ENCODE measurements around the gene OSCP1. TPM values are rescaled to one million over a fixed set of nuclear protein-coding genes. Genes with fewer than 3 reads are reported as not detected.

OSCP1 gene
- total RNA-seq, 2 donors from 2014 or later, result 2.8 to 3.7 TPM

DNA sequence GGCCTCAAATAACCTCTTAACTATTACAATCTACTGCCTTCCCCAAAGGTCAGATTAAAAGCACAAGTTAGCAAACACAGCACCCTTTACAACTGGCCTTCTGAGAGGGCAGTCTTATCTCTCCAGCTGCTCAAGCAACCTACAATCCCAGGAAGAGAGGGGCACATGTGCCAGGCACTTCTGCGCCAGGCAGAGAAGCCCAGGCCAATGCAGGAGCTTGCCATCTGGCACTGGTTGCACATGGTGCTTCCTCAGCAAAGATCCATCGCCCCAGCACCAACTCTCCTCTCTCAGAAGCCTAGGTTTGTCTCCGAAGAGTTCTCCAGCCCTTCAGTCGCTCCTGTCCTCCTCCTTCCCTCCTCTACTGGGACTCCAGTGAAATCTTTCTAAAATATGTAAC is 67.0 kb downstream of the OSCP1 start:
- no peaks in the 10 kb centered on the region for H3K27me3 ChIP-seq
- H3K9ac ChIP-seq (ENCODE audit: low read depth in 2 of 2, low read length in 2 of 2), result peak overlapping the region in 1 of 2 donors; percentile 41
- H3K4me1 ChIP-seq, result peaks cover 4% of the 10 kb centered on the region
- TF ChIP-seq, protein P1, sequence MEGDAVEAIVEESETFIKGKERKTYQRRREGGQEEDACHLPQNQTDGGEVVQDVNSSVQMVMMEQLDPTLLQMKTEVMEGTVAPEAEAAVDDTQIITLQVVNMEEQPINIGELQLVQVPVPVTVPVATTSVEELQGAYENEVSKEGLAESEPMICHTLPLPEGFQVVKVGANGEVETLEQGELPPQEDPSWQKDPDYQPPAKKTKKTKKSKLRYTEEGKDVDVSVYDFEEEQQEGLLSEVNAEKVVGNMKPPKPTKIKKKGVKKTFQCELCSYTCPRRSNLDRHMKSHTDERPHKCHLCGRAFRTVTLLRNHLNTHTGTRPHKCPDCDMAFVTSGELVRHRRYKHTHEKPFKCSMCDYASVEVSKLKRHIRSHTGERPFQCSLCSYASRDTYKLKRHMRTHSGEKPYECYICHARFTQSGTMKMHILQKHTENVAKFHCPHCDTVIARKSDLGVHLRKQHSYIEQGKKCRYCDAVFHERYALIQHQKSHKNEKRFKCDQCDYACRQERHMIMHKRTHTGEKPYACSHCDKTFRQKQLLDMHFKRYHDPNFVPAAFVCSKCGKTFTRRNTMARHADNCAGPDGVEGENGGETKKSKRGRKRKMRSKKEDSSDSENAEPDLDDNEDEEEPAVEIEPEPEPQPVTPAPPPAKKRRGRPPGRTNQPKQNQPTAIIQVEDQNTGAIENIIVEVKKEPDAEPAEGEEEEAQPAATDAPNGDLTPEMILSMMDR (IDR thresholded peaks at IDR 0.05), result no peak
- no peak overlapping the region for H3K27ac ChIP-seq
- no peaks in the 10 kb centered on the region for H3K9me3 ChIP-seq
- H3K4me3 ChIP-seq, result no peak overlapping the region
- intact Hi-C loops (cut with DNase I), result no loop called here
- H3K36me3 ChIP-seq, result no peaks in the 10 kb centered on the region
- no peak for DNase-seq

DNA sequence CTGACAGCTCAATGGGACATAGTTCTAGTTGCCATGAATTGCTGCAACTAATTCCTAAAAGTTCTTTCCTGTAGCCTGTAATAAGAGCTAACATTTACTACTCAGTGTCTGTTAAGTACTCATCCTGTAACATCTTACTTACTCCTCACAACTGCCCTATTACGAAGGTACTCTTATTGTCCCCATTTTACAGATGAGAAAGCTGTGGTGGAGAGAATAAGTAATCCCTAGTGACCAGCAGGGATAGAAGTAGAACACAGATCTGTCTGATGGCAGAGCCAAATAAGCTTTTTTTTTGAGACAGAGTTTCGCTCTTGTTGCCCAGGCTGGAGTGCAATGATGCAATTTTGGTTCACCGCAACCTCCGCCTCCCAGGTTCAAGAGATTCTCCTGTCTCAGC is 67.6 kb downstream of the OSCP1 start:
- peaks cover 4% of the 10 kb centered on the region for H3K4me1 ChIP-seq
- H3K9me3 ChIP-seq, result no peaks in the 10 kb centered on the region

DNA sequence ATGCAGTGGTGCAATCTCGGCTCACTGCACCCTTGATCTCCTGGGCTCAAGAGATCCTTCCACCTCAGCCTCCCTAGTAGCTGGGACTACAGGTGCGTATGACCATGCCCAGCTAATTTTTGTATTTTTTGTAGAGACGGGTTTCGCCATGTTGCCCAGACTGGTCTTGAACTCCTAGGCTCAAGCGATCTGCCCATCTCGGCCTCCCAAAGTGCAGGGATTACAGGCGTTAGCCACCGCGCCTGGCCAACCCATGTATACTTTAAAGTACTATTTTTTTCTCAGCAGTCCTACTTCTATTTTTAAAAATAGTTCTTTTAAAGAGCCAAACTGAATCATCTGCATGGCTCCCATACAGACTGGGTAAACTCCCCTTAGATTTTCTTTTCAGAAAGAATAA is 68.0 kb downstream of the OSCP1 start:
- H3K36me3 ChIP-seq, result no peaks in the 10 kb centered on the region
- TF ChIP-seq, protein P1 (IDR thresholded peaks at IDR 0.05), result no peak
- H3K27ac ChIP-seq, result no peak overlapping the region
- intact Hi-C loops (cut with DNase I), result no loop called here
- H3K4me3 ChIP-seq, result no peak overlapping the region
- H3K4me1 ChIP-seq, result peaks cover 4% of the 10 kb centered on the region
- DNase-seq, result no peak
- H3K9me3 ChIP-seq, result no peaks in the 10 kb centered on the region
- H3K27me3 ChIP-seq, result no peaks in the 10 kb centered on the region
- no peak overlapping the region for H3K9ac ChIP-seq (ENCODE audit: low read depth in 2 of 2, low read length in 2 of 2)

More for the DNA sequence above, 67.6 kb downstream of the OSCP1 start:
- Histone ChIP-seq H3K9ac (ENCODE audit: low read depth in 2 of 2, low read length in 2 of 2) (no peak overlapping the region), H3K36me3 (no peaks in the 10 kb centered on the region), H3K4me3 (no peak overlapping the region), H3K27me3 (no peaks in the 10 kb centered on the region), H3K27ac (no peak overlapping the region)
- intact Hi-C loops (cut with DNase I), result no loop called here
- DNase-seq, result no peak
- TF ChIP-seq, protein P1 (IDR thresholded peaks at IDR 0.05), result no peak

DNA sequence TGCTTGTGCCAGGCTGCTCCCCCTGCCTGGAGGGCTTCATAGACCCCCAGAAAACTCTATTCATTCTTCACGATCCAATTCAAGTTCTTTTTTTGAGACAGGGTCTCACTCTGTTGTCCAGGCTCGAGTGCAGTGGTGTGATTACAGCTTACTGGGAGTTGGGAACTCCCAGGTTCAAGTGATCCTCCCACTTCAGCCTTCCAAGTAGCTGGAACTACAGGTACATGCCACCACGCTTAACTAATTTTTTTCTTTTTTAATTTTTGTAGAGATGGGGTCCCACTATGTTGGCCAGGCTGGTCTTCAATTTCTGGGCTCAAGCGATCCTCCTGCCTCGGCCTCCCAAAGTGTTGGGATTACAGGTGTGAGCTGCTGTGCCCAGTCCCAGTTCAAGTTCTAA is 68.8 kb downstream of the OSCP1 start:
- H3K4me3 ChIP-seq, result no peak overlapping the region
- no peak overlapping the region for H3K27ac ChIP-seq
- no peaks in the 10 kb centered on the region for H3K9me3 ChIP-seq
- intact Hi-C loops (cut with DNase I), result no loop called here
- no peak for DNase-seq
- H3K4me1 ChIP-seq, result peaks cover 4% of the 10 kb centered on the region
- H3K9ac ChIP-seq (ENCODE audit: low read depth in 2 of 2, low read length in 2 of 2), result no peak overlapping the region
- TF ChIP-seq, protein P1 (IDR thresholded peaks at IDR 0.05), result no peak
- H3K36me3 ChIP-seq, result no peaks in the 10 kb centered on the region
- no peaks in the 10 kb centered on the region for H3K27me3 ChIP-seq

DNA sequence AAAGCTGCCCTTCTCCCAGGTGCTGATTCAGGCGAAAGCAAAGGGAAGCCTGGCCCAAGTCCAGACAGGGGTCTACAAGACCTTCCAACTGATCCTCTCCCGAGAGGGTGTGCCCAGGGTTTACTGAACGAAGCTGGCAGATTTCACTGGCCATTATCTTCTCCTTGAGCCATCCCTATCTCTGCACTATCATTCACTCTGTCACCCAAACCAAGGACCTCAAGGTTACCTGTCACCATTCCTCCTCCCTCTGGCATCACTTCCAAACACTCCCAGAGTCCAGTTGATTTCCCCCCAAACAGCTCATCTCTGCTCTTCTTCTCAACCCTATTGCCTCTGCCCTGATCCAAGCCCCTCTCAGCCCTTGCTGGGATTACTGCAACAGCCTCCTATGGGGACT is 69.5 kb downstream of the OSCP1 start:
- intact Hi-C loops (cut with DNase I), result no loop called here
- DNase-seq, result no peak
- Histone ChIP-seq H3K27ac (no peak overlapping the region), H3K4me3 (no peak overlapping the region), H3K27me3 (no peaks in the 10 kb centered on the region), H3K9ac (ENCODE audit: low read depth in 2 of 2, low read length in 2 of 2) (no peak overlapping the region), H3K4me1 (peaks cover 4% of the 10 kb centered on the region), H3K36me3 (no peaks in the 10 kb centered on the region), H3K9me3 (no peaks in the 10 kb centered on the region)
- TF ChIP-seq, protein P1 (IDR thresholded peaks at IDR 0.05), result no peak
